ENCODE measurements around the gene TCF4.

The TCF4 gene

DNA sequence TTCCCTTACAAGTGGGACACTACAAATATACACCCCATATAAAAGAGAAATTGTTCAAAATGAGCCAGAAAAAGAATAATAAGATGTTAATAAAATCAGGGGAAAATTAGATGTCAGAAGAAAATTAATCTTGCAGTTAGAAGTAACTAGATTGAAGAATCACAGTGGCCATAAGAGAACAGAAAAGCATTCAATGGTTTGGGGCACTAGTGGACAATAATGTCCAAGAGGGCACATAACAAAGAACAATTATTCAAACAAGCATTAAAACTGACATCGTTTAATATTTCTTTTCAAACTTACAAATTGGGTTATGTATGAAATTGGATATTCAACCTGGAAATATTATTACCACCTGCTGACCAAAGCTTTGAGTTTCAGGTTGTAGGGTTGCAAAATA is 12.9 kb downstream of the TCF4 start:
- Mint-ChIP-seq H3K9me3 (no peaks in the 10 kb centered on the region), H3K4me1 (ENCODE audit: low read depth) (no peaks in the 10 kb centered on the region), H3K36me3 (ENCODE audit: low read depth) (no peaks in the 10 kb centered on the region), H3K27ac (no peak overlapping the region), H3K4me3 (no peak overlapping the region), H3K27me3 (no peaks in the 10 kb centered on the region)
- DNase-seq, result no peak

DNA sequence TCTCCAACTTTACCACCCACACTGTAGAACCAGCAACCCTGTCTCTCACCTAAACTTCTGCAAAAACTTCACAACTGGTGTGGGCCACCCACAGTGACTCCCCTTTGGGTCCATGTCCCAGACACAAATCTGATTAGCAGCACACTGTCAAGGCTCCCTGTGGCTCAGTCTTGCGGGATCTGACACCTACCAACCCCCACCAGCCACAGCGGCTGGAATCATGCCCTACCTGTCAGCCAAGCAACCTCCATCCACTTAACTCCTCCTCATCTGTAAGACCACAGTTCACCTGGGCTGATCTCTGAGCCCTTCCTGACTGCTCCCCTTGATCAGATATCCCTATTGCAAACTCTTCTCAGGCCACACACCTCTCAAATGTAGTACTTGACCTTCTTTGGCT is 14.6 kb downstream of the TCF4 start:
- no peaks in the 10 kb centered on the region for H3K4me1 Mint-ChIP-seq (ENCODE audit: low read depth)
- no peak overlapping the region for H3K27ac Mint-ChIP-seq
- no peak for DNase-seq
- no peaks in the 10 kb centered on the region for H3K36me3 Mint-ChIP-seq (ENCODE audit: low read depth)
- H3K27me3 Mint-ChIP-seq, result no peaks in the 10 kb centered on the region
- no peak overlapping the region for H3K4me3 Mint-ChIP-seq
- no peaks in the 10 kb centered on the region for H3K9me3 Mint-ChIP-seq

DNA sequence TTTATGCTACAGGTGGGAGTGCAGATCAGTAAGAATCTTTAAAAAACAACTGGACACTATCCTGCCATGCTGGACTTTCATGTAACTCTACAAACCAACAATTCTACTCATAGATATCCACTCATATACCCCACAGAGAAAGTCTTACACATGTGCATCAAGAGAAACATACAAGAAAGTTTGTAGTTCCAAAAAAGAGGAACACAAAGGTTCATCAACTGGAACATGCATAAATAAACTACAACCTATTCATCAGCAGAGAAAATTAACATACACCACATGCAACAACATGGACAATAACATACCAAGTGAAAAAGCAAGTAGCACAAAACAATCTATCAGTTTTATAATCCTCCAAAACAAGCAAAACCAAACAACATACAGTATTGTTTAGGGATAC is 17.0 kb downstream of the TCF4 start:
- Mint-ChIP-seq H3K27ac (no peak overlapping the region), H3K4me1 (ENCODE audit: low read depth) (no peaks in the 10 kb centered on the region), H3K27me3 (no peaks in the 10 kb centered on the region), H3K9me3 (no peaks in the 10 kb centered on the region), H3K36me3 (ENCODE audit: low read depth) (no peaks in the 10 kb centered on the region), H3K4me3 (no peak overlapping the region)
- no peak for DNase-seq

DNA sequence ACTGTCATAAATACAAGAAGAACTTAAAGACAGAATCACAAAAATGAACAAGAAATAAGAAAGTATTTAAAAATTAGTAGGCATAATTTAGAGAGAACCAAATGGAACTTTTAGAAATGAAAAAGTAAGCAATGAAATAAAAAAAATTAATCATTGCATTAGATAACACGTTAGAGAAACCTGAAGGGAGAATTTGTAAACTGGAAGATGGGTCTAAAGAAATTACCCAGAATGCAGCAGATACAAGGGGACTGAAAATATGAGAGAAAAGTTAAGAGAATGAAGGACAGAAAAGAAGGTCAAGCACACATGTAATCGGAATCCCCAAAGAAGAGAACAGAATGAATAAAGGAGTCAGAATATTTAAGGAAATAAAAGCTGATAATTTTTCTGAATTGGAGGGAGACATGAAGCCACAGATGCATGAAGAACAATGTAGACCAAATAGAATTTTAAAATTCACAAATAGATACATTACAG is 21.5 kb downstream of the TCF4 start:
- Mint-ChIP-seq H3K27ac (no peak overlapping the region), H3K4me1 (ENCODE audit: low read depth) (no peaks in the 10 kb centered on the region), H3K27me3 (no peaks in the 10 kb centered on the region), H3K36me3 (ENCODE audit: low read depth) (no peaks in the 10 kb centered on the region), H3K4me3 (no peak overlapping the region), H3K9me3 (no peaks in the 10 kb centered on the region)
- no peak for DNase-seq

DNA sequence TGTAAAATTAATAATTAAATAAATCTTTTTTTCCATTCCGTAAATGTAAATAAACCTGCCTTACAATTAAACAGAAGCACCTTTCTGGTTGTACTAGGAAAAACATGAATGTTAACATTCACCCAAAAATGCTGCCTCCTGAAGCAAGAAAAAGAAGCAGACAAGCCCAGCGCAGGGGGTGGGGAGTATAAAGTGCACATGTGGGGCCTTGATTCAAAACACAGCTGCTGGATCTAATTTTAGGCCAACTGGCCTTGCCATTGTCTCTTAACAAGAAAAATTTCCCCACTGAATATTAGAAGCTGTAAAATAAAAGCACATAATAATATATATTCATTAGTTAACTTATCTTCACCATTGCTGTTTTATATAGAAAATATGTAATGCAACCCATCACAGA is 28.3 kb downstream of the TCF4 start:
- H3K9me3 Mint-ChIP-seq, result no peaks in the 10 kb centered on the region

DNA sequence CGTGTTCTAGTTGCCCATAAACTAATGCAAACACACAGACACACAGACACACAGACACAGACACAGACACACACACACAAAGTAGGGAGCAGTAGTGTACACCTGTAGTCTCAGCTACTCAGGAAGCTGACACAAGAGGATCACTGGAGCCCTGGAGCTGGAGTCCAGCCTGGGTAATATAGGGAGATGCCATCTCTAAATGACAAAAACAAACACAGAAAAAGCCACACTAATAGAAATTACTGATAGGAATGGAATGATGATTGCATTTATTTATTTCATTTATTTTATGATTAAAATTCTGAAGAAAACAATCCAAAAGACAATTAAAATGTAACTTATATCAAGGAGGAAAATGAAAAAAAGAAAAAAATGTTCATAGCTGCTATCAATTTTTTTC is 30.8 kb downstream of the TCF4 start:
- Mint-ChIP-seq H3K9me3 (no peaks in the 10 kb centered on the region), H3K36me3 (ENCODE audit: low read depth) (no peaks in the 10 kb centered on the region), H3K27ac (no peak overlapping the region), H3K27me3 (peaks cover 3% of the 10 kb centered on the region), H3K4me1 (ENCODE audit: low read depth) (no peaks in the 10 kb centered on the region), H3K4me3 (no peak overlapping the region)
- no peak for DNase-seq

More for the DNA sequence above, 28.3 kb downstream of the TCF4 start:
- no peak overlapping the region for H3K4me3 Mint-ChIP-seq
- no peak overlapping the region for H3K27ac Mint-ChIP-seq
- no peak for DNase-seq
- H3K27me3 Mint-ChIP-seq, result peaks cover 3% of the 10 kb centered on the region
- H3K4me1 Mint-ChIP-seq (ENCODE audit: low read depth), result no peaks in the 10 kb centered on the region
- no peaks in the 10 kb centered on the region for H3K36me3 Mint-ChIP-seq (ENCODE audit: low read depth)

DNA sequence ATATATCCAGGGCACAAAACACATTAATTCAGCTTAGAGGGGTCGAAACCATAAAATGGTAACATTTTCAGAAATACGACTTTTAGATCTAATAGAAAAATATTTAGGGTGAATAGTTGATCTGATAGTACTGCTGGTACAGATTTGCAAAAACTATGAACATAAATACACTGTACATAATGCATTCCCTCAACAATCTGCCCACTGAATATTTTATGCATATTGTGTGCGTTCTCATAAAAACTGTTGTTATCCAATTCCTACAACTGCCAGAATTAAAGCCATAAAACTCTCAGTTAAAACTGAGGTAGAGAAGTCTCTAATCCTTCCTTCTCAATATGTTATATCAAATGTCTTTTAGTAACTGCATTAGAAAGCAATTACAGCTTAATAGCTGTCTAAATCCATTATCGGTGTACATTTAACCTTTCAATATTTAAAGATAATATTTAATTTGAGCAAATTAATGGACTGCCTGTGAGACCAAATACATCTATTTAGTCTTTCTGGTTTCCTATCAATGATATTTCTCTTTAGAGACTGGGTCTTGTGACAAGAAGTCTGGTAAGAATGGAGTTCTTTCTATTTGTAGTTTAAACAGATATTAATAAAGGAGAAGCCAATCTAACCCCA is 32.5 kb downstream of the TCF4 start:
- Mint-ChIP-seq H3K27me3 (peaks cover 3% of the 10 kb centered on the region), H3K9me3 (no peaks in the 10 kb centered on the region), H3K36me3 (ENCODE audit: low read depth) (no peaks in the 10 kb centered on the region), H3K4me1 (ENCODE audit: low read depth) (no peaks in the 10 kb centered on the region), H3K27ac (no peak overlapping the region), H3K4me3 (no peak overlapping the region)
- DNase-seq, result no peak

DNA sequence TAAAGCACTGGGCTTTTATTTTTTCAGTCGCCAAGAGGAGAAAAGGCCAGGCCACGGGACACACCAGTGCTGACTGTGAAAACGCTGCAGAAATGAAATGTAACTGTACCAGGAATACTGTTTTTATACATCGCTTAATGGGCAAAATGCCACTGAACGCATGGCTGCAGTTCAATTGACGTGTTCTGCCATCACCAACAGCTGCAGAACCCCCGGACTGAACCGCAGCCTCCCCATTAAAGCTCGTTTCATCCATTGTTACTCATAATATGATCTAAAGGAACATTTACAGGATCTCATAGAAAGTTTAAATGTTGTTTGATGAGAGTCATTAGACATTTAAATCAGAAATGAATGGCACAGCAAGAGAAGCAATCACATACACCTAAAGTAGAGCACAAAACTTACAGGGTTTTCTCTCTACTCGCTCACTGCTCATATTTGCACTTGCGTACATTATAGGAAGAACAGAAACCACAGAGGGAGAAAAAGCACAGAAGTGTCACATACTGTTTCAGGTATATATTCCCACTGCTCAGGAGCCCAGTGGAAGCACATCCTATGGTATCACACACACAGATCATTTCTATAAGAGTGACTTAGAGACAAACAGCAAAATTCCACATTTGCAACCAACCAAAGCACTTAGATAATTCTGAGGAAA is 35.3 kb downstream of the TCF4 start:
- no peak overlapping the region for H3K27ac Mint-ChIP-seq
- no peak for DNase-seq
- H3K4me3 Mint-ChIP-seq, result no peak overlapping the region
- no peaks in the 10 kb centered on the region for H3K9me3 Mint-ChIP-seq
- no peaks in the 10 kb centered on the region for H3K36me3 Mint-ChIP-seq (ENCODE audit: low read depth)
- H3K27me3 Mint-ChIP-seq, result peaks cover 3% of the 10 kb centered on the region
- no peaks in the 10 kb centered on the region for H3K4me1 Mint-ChIP-seq (ENCODE audit: low read depth)

DNA sequence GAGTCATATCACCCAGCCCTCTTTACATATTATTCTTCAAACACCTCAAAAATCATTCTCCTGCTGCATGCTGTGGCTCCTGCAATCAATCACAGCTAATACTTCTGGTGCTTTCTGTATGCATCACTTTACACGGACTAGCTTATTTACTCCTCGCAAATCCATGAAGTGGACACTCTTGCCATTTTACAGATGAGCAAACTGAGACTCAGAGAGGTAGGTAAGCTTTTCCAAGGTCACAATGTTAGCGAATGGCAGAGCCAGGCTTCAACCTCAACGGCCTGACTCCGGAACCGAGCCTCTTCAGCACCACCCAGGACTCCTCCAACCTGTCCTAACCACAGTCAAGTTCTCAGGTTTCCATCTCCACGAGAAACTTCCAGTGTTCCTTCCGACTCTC is 36.8 kb downstream of the TCF4 start:
- Mint-ChIP-seq H3K36me3 (ENCODE audit: low read depth) (no peaks in the 10 kb centered on the region), H3K27me3 (no peaks in the 10 kb centered on the region), H3K4me1 (ENCODE audit: low read depth) (no peaks in the 10 kb centered on the region), H3K27ac (no peak overlapping the region), H3K4me3 (no peak overlapping the region), H3K9me3 (no peaks in the 10 kb centered on the region)
- DNase-seq, result no peak

DNA sequence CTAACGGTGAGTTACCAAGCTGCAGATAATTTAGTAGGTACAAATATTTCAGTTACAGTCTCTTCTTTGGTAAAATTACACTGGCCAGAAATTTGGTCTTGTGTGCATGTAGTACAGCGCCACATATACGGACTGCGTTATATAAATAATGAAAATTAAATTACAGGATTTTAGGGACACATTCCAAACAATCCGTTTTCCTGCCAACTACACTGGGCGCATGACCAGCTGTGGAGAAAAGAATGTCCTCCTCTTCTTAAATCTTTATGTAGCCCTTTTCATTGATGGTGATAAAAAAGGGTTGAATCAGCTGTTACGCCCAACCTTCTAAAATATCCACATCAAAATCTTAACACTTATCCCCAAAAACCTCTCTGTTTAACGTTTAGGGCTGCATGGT is 37.5 kb downstream of the TCF4 start:
- H3K36me3 Mint-ChIP-seq (ENCODE audit: low read depth), result no peaks in the 10 kb centered on the region
- no peak overlapping the region for H3K4me3 Mint-ChIP-seq
- DNase-seq, result no peak
- no peak overlapping the region for H3K27ac Mint-ChIP-seq
- no peaks in the 10 kb centered on the region for H3K9me3 Mint-ChIP-seq
- no peaks in the 10 kb centered on the region for H3K4me1 Mint-ChIP-seq (ENCODE audit: low read depth)
- H3K27me3 Mint-ChIP-seq, result no peaks in the 10 kb centered on the region

DNA sequence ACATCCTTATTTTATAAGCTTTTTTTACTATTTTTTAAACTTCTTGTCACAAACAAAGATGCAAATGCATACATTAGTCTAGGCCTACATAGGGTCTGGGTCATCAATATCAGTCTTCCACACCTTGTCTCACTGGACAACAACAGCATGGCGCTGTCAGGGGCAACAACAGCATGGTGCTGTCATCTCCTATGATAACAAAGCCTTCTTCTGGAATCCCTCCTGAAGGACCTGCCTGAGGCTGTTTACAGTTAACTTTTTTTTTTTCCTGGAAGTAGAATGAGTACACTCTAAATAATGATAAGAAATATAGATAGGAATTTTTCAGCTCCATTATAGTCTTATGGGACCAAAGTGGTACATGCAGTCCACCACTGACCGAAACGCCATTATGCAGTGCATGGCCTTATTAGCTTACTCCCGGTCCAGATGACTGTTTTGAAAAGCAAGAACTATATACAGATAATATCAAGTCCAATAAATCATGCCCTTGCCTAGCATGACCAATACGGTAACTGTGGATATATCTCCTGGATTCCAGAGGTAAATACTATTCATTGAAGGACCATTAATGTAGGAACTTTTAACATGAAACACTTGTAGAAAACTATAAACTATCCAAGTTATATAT is 38.4 kb downstream of the TCF4 start:
- Mint-ChIP-seq H3K4me3 (no peak overlapping the region), H3K9me3 (no peaks in the 10 kb centered on the region), H3K27me3 (no peaks in the 10 kb centered on the region), H3K36me3 (ENCODE audit: low read depth) (no peaks in the 10 kb centered on the region), H3K4me1 (ENCODE audit: low read depth) (no peaks in the 10 kb centered on the region), H3K27ac (no peak overlapping the region)
- DNase-seq, result no peak

DNA sequence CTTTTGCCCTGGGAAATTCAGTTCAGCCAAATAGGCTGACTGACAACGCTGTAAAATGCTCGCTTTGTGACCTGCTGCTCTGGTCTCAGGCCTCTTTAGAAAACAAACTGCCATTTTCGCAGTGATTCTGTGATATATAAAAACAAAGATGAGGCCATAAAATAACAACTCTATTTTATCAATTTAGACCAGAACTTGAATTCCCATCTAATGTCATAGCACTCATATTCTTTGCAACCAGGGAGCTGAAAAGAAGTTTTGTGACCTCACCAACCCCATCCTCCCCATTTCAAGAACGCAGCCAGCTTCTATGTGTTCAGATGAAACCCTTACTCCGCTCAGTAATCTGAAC is 40.3 kb downstream of the TCF4 start:
- H3K4me1 Mint-ChIP-seq (ENCODE audit: low read depth), result no peaks in the 10 kb centered on the region
- no peak overlapping the region for H3K4me3 Mint-ChIP-seq
- H3K9me3 Mint-ChIP-seq, result no peaks in the 10 kb centered on the region
- no peak overlapping the region for H3K27ac Mint-ChIP-seq
- no peaks in the 10 kb centered on the region for H3K36me3 Mint-ChIP-seq (ENCODE audit: low read depth)
- no peak for DNase-seq
- H3K27me3 Mint-ChIP-seq, result no peaks in the 10 kb centered on the region

DNA sequence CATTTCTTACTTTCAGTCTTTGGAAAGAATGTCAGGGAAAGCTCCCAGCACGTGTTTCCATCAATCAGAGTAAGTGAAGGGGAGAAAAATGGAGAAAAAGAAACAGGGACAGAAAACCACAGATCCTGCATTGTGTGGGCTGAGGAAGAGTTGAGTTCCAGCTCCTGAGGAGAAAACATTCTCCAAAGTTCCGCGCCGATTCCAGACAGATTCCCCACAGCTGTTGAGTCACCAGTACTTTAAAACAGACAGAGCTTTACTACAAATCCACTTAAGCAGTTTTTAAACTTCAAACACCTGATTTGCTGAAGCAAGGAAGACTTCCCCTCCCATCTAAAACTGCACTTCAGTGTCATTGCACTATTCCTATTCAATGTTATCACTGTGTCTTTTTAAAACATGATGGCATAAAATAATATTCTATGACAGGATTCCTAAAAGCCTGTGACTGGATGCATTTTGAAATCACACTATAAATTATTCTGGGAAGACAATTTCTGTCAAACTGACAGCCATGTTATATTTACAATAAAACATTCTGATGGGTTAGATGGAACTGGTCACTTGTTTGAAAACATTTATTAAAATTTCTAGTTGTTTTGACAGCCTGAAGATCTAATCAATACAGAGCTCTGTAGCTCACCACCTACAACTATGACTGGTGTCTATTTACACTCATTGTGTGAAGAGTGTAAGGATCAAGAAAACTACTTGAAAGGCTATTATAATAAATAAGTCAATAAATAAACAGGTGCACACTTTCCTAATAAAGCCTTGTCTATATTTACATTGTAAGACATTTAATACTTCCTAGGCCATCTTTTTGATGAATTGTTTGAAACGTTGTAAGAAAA is 40.9 kb downstream of the TCF4 start:
- Mint-ChIP-seq H3K27ac (no peak overlapping the region), H3K4me3 (no peak overlapping the region), H3K9me3 (no peaks in the 10 kb centered on the region), H3K27me3 (no peaks in the 10 kb centered on the region), H3K4me1 (ENCODE audit: low read depth) (no peaks in the 10 kb centered on the region), H3K36me3 (ENCODE audit: low read depth) (no peaks in the 10 kb centered on the region)
- DNase-seq, result no peak

DNA sequence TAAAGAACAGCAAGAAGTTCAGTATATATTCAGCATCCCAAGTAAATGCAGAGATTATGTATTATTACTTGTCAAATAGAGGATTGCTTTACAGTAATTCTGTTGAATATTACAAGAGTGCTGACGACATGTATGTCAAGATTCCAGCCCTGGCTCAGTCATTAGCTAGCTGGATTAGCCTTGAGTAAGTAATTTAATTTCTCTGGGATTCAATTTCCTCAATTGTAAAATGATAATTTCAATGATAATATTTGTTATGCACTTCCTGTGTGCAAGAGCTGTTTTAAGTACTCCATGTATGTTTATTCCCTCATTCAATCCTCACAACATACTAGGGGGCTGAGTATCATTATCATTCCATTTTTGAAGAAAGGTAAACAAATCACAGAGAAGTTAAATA is 44.0 kb downstream of the TCF4 start:
- Mint-ChIP-seq H3K4me3 (no peak overlapping the region), H3K9me3 (no peaks in the 10 kb centered on the region), H3K27ac (no peak overlapping the region), H3K27me3 (no peaks in the 10 kb centered on the region), H3K36me3 (ENCODE audit: low read depth) (no peaks in the 10 kb centered on the region), H3K4me1 (ENCODE audit: low read depth) (no peaks in the 10 kb centered on the region)
- no peak for DNase-seq
